A673 (cell line): ENCODE results near the gene PCBP4. TPM values are rescaled to one million over a fixed set of nuclear protein-coding genes. Genes with fewer than 3 reads are reported as not detected.

ENCODE experiments used
- BruUV-seq: library from RNA; stranded (reverse); fragments of 400-500 nt; replicated peaks from 2 replicates; lab custom pipeline; 2021; lab: Mats Ljungman, UMichigan
- CTCF ChIA-PET: fragments of 300-600 bp; sonication (Branson Sonifier 250); formaldehyde crosslinking; loops from one replicate; lab custom pipeline; 2022; ENCODE audit warnings: antibody characterized with exemption; lab: Charles Lee
- POLR2A ChIA-PET: fragments of 300-600 bp; sonication (Branson Sonifier 250); formaldehyde crosslinking; loops from one replicate; lab custom pipeline; 2022; ENCODE audit warnings: antibody characterized with exemption; ENCODE audit not compliant: low non-redundant PET; lab: Charles Lee
- DNase-seq: peaks from one replicate; pipeline ENCODE4 v3.0.0-alpha.2; 2015; ENCODE audit warnings: low spot score
- H3K27ac ChIP-seq: fragments of 200-600 bp; sonication (generic); 2 replicates; pipeline ENCODE4 v1.5.1; 2016; ENCODE audit warnings: mixed run types, low read depth, mild to moderate bottlenecking, mixed read lengths, antibody characterized with exemption, low read length; ENCODE audit not compliant: poor library complexity, severe bottlenecking
- H3K27me3 ChIP-seq: fragments of 200-600 bp; sonication (generic); replicated peaks from 2 replicates; pipeline ENCODE4 v1.6.1; 2017; ENCODE audit warnings: mixed run types, low read depth, mild to moderate bottlenecking, mixed read lengths, antibody characterized with exemption, low read length; ENCODE audit not compliant: insufficient read depth, poor library complexity
- H3K36me3 ChIP-seq: fragments of 200-600 bp; sonication (generic); 2 replicates; pipeline ENCODE4 v1.6.1; 2016; ENCODE audit warnings: mixed run types, mild to moderate bottlenecking, mixed read lengths, antibody characterized with exemption, low read length; ENCODE audit not compliant: insufficient read depth, poor library complexity, severe bottlenecking
- H3K4me1 ChIP-seq: fragments of 200-600 bp; sonication (generic); 2 replicates; pipeline ENCODE4 v1.6.1; 2017; ENCODE audit warnings: mixed run types, mild to moderate bottlenecking, mixed read lengths, antibody characterized with exemption, low read length; ENCODE audit not compliant: insufficient read depth, poor library complexity, severe bottlenecking
- H3K4me3 ChIP-seq: fragments of 200-600 bp; sonication (generic); 2 replicates; pipeline ENCODE4 v1.5.1; 2016; ENCODE audit warnings: low read depth, mixed run types, mild to moderate bottlenecking, mixed read lengths, low read length; ENCODE audit not compliant: poor library complexity, severe bottlenecking
- H3K9me3 ChIP-seq: fragments of 200-600 bp; sonication (generic); 2 replicates; pipeline ENCODE4 v1.6.1; 2016; ENCODE audit warnings: mixed run types, low read depth, mild to moderate bottlenecking, mixed read lengths, antibody characterized with exemption, low read length; ENCODE audit not compliant: poor library complexity, severe bottlenecking
- EZH2 ChIP-seq: fragments of 200-600 bp; sonication (generic); IDR thresholded peaks from 2 replicates; pipeline ENCODE4 v1.6.1; 2017; ENCODE audit warnings: borderline replicate concordance, low read depth, mild to moderate bottlenecking, mixed read lengths, antibody characterized with exemption, low read length; ENCODE audit not compliant: poor library complexity, severe bottlenecking
- intact Hi-C: fragments of 100-400 bp; cut with micrococcal nuclease; formaldehyde crosslinking; loops from one replicate; pipeline ENCODE4 v1.10.0; 2022; ENCODE audit not compliant: unreplicated experiment
- total RNA-seq: library from RNA; stranded (reverse); gene quantifications from 2 replicates; pipeline ENCODE4 v1.2.3, GENCODE V29; 2021
- TF ChIP-seq, protein P1 (sequence below): fragments of 300-800, 200-600 bp; sonication (generic); conservative IDR thresholded peaks from 2 replicates; pipeline ENCODE4 v1.5.1; 2017; ENCODE audit warnings: low read depth, mild to moderate bottlenecking, antibody characterized with exemption, low read length, moderate library complexity, mixed read lengths

Gene PCBP4
- total RNA-seq, 1 experiment from 2014 or later = 5.3 TPM

DNA sequence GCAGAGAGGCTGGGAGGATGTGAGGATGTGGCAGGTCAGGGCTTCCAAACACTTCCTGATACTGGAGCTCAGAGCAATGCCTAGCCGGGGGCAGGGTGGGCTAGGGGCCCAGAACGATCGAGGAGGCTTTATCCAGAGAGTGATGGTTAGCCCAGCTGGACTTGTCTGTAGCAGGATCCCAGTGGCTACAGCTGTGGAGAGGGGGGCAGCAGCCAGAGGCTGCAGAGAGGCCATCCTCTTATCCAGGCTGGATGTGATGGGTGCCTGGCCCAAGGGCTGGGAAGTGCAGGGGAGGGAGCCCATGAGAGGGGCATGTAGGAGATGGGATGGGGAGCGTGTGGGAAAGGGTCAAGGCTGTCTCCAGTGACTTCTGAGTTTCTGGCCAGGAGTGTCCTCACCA lies 20.5 kb downstream of the PCBP4 start:
- TF ChIP-seq, protein P1, sequence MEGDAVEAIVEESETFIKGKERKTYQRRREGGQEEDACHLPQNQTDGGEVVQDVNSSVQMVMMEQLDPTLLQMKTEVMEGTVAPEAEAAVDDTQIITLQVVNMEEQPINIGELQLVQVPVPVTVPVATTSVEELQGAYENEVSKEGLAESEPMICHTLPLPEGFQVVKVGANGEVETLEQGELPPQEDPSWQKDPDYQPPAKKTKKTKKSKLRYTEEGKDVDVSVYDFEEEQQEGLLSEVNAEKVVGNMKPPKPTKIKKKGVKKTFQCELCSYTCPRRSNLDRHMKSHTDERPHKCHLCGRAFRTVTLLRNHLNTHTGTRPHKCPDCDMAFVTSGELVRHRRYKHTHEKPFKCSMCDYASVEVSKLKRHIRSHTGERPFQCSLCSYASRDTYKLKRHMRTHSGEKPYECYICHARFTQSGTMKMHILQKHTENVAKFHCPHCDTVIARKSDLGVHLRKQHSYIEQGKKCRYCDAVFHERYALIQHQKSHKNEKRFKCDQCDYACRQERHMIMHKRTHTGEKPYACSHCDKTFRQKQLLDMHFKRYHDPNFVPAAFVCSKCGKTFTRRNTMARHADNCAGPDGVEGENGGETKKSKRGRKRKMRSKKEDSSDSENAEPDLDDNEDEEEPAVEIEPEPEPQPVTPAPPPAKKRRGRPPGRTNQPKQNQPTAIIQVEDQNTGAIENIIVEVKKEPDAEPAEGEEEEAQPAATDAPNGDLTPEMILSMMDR = no peak
- no peak for TF ChIP-seq EZH2
- no peak overlapping the region for H3K27ac ChIP-seq
- no TSS peak for BruUV-seq
- no peaks in the 10 kb centered on the region for H3K27me3 ChIP-seq
- no peak for DNase-seq
- ChIA-PET POLR2A (no interaction called here), CTCF (no interaction called here)
- intact Hi-C loops = no loop called here
- no peaks in the 10 kb centered on the region for H3K9me3 ChIP-seq
- H3K36me3 ChIP-seq = no peaks in the 10 kb centered on the region
- H3K4me1 ChIP-seq = peaks cover 6% of the 10 kb centered on the region
- H3K4me3 ChIP-seq = no peak overlapping the region

DNA sequence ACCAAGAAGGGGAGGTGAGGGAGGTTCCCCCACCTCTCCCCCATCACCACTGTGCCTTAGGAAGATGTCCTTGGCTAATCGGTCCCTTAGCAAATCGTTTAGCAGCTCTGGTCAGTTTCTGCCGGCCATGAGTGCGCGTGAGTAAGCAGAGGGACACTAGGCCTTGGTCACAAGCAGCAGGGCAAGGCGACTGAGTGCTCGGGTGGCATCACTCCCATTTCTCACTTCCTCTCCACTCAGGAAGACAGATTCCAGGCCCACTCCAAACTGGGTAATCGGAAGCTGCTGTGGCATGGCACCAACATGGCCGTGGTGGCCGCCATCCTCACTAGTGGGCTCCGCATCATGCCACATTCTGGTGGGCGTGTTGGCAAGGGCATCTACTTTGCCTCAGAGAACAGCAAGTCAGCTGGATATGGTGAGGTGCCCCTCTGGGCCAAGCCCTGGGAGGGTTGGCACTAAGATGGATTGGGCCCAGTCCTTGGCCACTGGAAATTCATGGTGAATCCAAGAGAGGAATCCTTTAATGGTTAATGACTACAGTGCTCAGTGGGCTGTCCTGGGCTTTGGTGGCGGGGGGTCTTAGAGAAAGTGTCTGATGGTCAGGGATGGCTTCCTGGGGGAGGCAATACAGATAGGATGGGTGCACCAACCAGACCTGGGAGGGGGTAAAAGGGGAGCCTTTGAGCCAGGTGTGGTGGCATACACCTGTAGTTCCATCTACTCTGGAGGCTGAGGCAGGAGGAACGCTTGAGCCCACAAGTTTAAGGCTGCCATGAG lies 21.1 kb downstream of the PCBP4 start:
- Histone ChIP-seq H3K36me3 (no peaks in the 10 kb centered on the region), H3K27me3 (no peaks in the 10 kb centered on the region), H3K27ac (no peak overlapping the region), H3K4me1 (peaks cover 6% of the 10 kb centered on the region), H3K9me3 (no peaks in the 10 kb centered on the region), H3K4me3 (no peak overlapping the region)
- intact Hi-C loops = no loop called here
- POLR2A ChIA-PET = no interaction called here
- TF ChIP-seq, protein P1 = no peak
- TF ChIP-seq EZH2 = no peak
- DNase-seq = no peak
- CTCF ChIA-PET = no interaction called here
- BruUV-seq = no TSS peak

DNA sequence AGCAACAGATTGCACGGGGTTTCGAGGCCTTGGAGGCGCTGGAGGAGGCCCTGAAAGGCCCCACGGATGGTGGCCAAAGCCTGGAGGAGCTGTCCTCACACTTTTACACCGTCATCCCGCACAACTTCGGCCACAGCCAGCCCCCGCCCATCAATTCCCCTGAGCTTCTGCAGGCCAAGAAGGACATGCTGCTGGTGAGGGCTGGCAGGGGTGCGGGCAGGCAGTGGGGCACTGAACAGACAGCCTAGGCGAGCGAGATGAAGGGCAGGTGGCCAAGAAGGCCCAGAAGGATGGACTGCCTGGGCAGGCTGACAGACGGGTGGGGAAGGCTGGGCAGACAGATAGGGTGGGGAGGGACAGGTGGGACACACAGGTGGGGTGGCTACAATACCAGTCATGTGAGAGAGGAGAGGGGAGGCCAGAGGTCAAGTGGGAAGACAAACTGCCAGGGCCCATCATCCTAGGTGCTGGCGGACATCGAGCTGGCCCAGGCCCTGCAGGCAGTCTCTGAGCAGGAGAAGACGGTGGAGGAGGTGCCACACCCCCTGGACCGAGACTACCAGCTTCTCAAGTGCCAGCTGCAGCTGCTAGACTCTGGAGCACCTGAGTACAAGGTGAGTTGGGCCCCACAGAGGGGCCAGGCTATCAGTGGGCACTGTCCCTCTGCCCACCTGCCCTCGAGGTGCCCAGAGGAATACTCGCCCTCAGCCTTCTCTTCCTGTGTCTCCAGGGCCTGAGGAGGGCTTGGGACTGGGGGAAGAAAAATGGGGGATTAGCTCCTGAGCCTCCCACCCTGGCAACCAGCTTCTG lies 22.0 kb downstream of the PCBP4 start:
- CTCF ChIA-PET = no interaction called here
- POLR2A ChIA-PET = no interaction called here
- DNase-seq = no peak
- no peaks in the 10 kb centered on the region for H3K9me3 ChIP-seq
- BruUV-seq = no TSS peak
- no peak overlapping the region for H3K27ac ChIP-seq
- H3K36me3 ChIP-seq = no peaks in the 10 kb centered on the region
- no peak overlapping the region for H3K4me3 ChIP-seq
- intact Hi-C loops = no loop called here
- H3K4me1 ChIP-seq = peaks cover 6% of the 10 kb centered on the region
- TF ChIP-seq, protein P1 = no peak
- no peak for TF ChIP-seq EZH2
- H3K27me3 ChIP-seq = no peaks in the 10 kb centered on the region
